ENCODE measurements around the gene ARHGEF11. TPM values are rescaled to one million over a fixed set of nuclear protein-coding genes. Genes with fewer than 3 reads are reported as not detected.

ARHGEF11 gene
- total and polyA plus RNA-seq, 2 donors (not counting 1 experiment from before 2014, with no cell fraction given), result 1.0 to 4.6 TPM

- H3K9me3 ChIP-seq (ENCODE audit: control extremely low read depth in 1 of 3, control insufficient read depth in 2 of 3, insufficient read depth in 1 of 3, low read length in 2 of 3), result no peaks in the 10 kb centered on the region
- intact Hi-C loops (cut with micrococcal nuclease), result no loop called here
- DNase-seq (no peak), ATAC-seq (ENCODE audit: low read depth) (no peak)
- H2AFZ ChIP-seq (ENCODE audit: insufficient read depth, low read depth, low read length, poor library complexity, severe bottlenecking), result no peak overlapping the region
- Mint-ChIP-seq H3K4me1 (no peaks in the 10 kb centered on the region), H3K27me3 (peaks cover 8% of the 10 kb centered on the region), H3K4me3 (no peak overlapping the region), H3K9me3 (ENCODE audit: insufficient read depth) (no peaks in the 10 kb centered on the region), H3K27ac (no peak overlapping the region)
- POLR2A ChIA-PET, result no interaction called here
- H4K20me1 ChIP-seq (ENCODE audit: control insufficient read depth, insufficient read depth, low read length, poor library complexity, severe bottlenecking), result no peaks in the 10 kb centered on the region
- no peaks in the 10 kb centered on the region for H3K36me3 ChIP-seq (replicated peaks in 1 of 2; ENCODE audit: control extremely low read depth in 1 of 2, control insufficient read depth in 1 of 2, extremely low read depth in 1 of 2, insufficient read depth in 2 of 2, low read length in 1 of 2)
- TF ChIP-seq EZH2 (IDR thresholded peaks at IDR 0.05; ENCODE audit: borderline replicate concordance, insufficient read depth, low read depth, low read length, poor library complexity, severe bottlenecking), result no peak
- no peak for TF ChIP-seq CTCF (IDR thresholded peaks at IDR 0.05)
- peaks cover 0 to 5% (median 1%) of the 10 kb centered on the region in 4 experiments for H3K27me3 ChIP-seq (replicated peaks in 1 of 4; ENCODE audit: control extremely low read depth in 1 of 4, control insufficient read depth in 3 of 4, insufficient read depth in 4 of 4, low read length in 3 of 4)
- no peak overlapping the region for H3K9ac ChIP-seq (ENCODE audit: low read length)
- no peaks in the 10 kb centered on the region for H3K79me2 ChIP-seq (ENCODE audit: control insufficient read depth, insufficient read depth, low read length)
- H3K4me1 ChIP-seq (ENCODE audit: control insufficient read depth in 2 of 2, insufficient read depth in 2 of 2, low read length in 2 of 2), result no peaks in the 10 kb centered on the region
- H3K4me3 ChIP-seq (ENCODE audit: control extremely low read depth in 1 of 5, extremely low read depth in 1 of 5, insufficient read depth in 1 of 5, low read depth in 2 of 5, low read length in 4 of 5), result no peak overlapping the region
- no peak overlapping the region for H3K4me2 ChIP-seq (replicated peaks; ENCODE audit: low read depth, low read length, poor library complexity, severe bottlenecking)
- WGBS (ENCODE audit: insufficient coverage), result 100% methylated on average over 2 of the region's 5 CpGs
- no peak overlapping the region for H3K27ac ChIP-seq (ENCODE audit: low read length in 2 of 2)
- CTCF ChIA-PET, result interaction anchor here (0.9 to 9.1 kb wide), 3 partner anchors 8 to 418 kb away, joined by 3 to 491 read pairs (median 3); no protein-coding TSS in a partner anchor
Measured at GRCh38 chr1:157087030-157087429, 41.5 kb upstream of the ARHGEF11 start.

- H3K9ac ChIP-seq (ENCODE audit: low read length), result no peak overlapping the region
- Mint-ChIP-seq H3K9me3 (ENCODE audit: insufficient read depth) (no peaks in the 10 kb centered on the region), H3K4me1 (no peaks in the 10 kb centered on the region), H3K27ac (no peak overlapping the region), H3K27me3 (peaks cover 8% of the 10 kb centered on the region), H3K4me3 (no peak overlapping the region)
- peaks cover 0 to 5% (median 1%) of the 10 kb centered on the region in 4 experiments for H3K27me3 ChIP-seq (replicated peaks in 1 of 4; ENCODE audit: control extremely low read depth in 1 of 4, control insufficient read depth in 3 of 4, insufficient read depth in 4 of 4, low read length in 3 of 4)
- no peaks in the 10 kb centered on the region for H3K36me3 ChIP-seq (replicated peaks in 1 of 2; ENCODE audit: control extremely low read depth in 1 of 2, control insufficient read depth in 1 of 2, extremely low read depth in 1 of 2, insufficient read depth in 2 of 2, low read length in 1 of 2)
- intact Hi-C loops (cut with micrococcal nuclease), result no loop called here
- DNase-seq (no peak), ATAC-seq (ENCODE audit: low read depth) (no peak)
- H4K20me1 ChIP-seq (ENCODE audit: control insufficient read depth, insufficient read depth, low read length, poor library complexity, severe bottlenecking), result no peaks in the 10 kb centered on the region
- H3K4me1 ChIP-seq (ENCODE audit: control insufficient read depth in 2 of 2, insufficient read depth in 2 of 2, low read length in 2 of 2), result no peaks in the 10 kb centered on the region
- H3K4me3 ChIP-seq (ENCODE audit: control extremely low read depth in 1 of 5, extremely low read depth in 1 of 5, insufficient read depth in 1 of 5, low read depth in 2 of 5, low read length in 4 of 5), result no peak overlapping the region
- CTCF ChIA-PET, result interaction anchor here (0.9 to 9.1 kb wide), 3 partner anchors 9 to 77 kb away, joined by 3 to 491 read pairs (median 3); no protein-coding TSS in a partner anchor
- H3K9me3 ChIP-seq (ENCODE audit: control extremely low read depth in 1 of 3, control insufficient read depth in 2 of 3, insufficient read depth in 1 of 3, low read length in 2 of 3), result no peaks in the 10 kb centered on the region
- no peak overlapping the region for H3K27ac ChIP-seq (ENCODE audit: low read length in 2 of 2)
- no peak overlapping the region for H2AFZ ChIP-seq (ENCODE audit: insufficient read depth, low read depth, low read length, poor library complexity, severe bottlenecking)
- no peaks in the 10 kb centered on the region for H3K79me2 ChIP-seq (ENCODE audit: control insufficient read depth, insufficient read depth, low read length)
- no peak overlapping the region for H3K4me2 ChIP-seq (replicated peaks; ENCODE audit: low read depth, low read length, poor library complexity, severe bottlenecking)
- POLR2A ChIA-PET, result no interaction called here
- 85% methylated on average over 3 of the region's 6 CpGs for WGBS (ENCODE audit: insufficient coverage)
- TF ChIP-seq EZH2 (IDR thresholded peaks at IDR 0.05; ENCODE audit: borderline replicate concordance, insufficient read depth, low read depth, low read length, poor library complexity, severe bottlenecking) (no peak), CTCF (IDR thresholded peaks at IDR 0.05) (no peak)
Measured at GRCh38 chr1:157086299-157086698, 40.8 kb upstream of the ARHGEF11 start.

Data from B cell (primary cell).